GM12878 (cell line): ENCODE measurements around the gene GNAL.

Source experiments
- CHD2 ChIP-seq: IDR thresholded peaks from 2 replicates; pipeline ENCODE4 v1.6.1; 2011; ENCODE audit warnings: low read depth, low read length, improper control_type of control experiment, borderline replicate concordance
- CTCF ChIP-seq, 3 experiments: IDR thresholded peaks in 2 of 3; conservative IDR thresholded peaks in 1 of 3; 2 replicates each; pipeline ENCODE4 v1.5.1; 2011; ENCODE audit warnings: low read depth in 3 of 3, low read length in 3 of 3, mild to moderate bottlenecking in 3 of 3, control low read depth in 2 of 3, moderate library complexity in 2 of 3, inconsistent platforms in 1 of 3, mixed read lengths in 1 of 3; ENCODE audit not compliant: control insufficient read depth in 2 of 3, insufficient read depth in 1 of 3; ENCODE audit errors: extremely low read depth in 1 of 3
- EGR1 ChIP-seq, 2 experiments: IDR thresholded peaks; 1 replicate in 1 of 2; 2 replicates in 1 of 2; pipeline ENCODE4 v1.6.1; 2011 to 2012; ENCODE audit warnings: low read depth in 2 of 2, low read length in 2 of 2, borderline replicate concordance in 1 of 2, mild to moderate bottlenecking in 1 of 2, moderate library complexity in 1 of 2
- NFYA ChIP-seq: IDR thresholded peaks from 2 replicates; pipeline ENCODE4 v1.6.1; 2011; ENCODE audit warnings: low read depth, mild to moderate bottlenecking, low read length, improper control_type of control experiment, borderline replicate concordance
- POLR2AphosphoS2 ChIP-seq: IDR thresholded peaks from 2 replicates; pipeline ENCODE4 v1.6.1; 2011; ENCODE audit warnings: low read depth, mild to moderate bottlenecking, low read length, improper control_type of control experiment, moderate library complexity
- SMC3 ChIP-seq: IDR thresholded peaks from 2 replicates; pipeline ENCODE4 v1.6.1; 2011; ENCODE audit warnings: low read length, improper control_type of control experiment, borderline replicate concordance
- STAT1 ChIP-seq: fragments of 450-650 bp; conservative IDR thresholded peaks from 2 replicates; pipeline ENCODE4 v1.6.1; 2014; ENCODE audit warnings: antibody characterized with exemption, mild to moderate bottlenecking
- SUPT20H ChIP-seq: IDR thresholded peaks from 2 replicates; pipeline ENCODE4 v1.6.1; 2011; ENCODE audit warnings: low read depth, mild to moderate bottlenecking, low read length, moderate library complexity, borderline replicate concordance; ENCODE audit not compliant: control insufficient read depth
- YY1 ChIP-seq: IDR thresholded peaks from 2 replicates; pipeline ENCODE4 v1.6.1; 2011; ENCODE audit warnings: low read depth, mild to moderate bottlenecking, low read length
- ZZZ3 ChIP-seq: IDR thresholded peaks from 2 replicates; pipeline ENCODE4 v1.6.1; 2011; ENCODE audit warnings: low read depth; ENCODE audit not compliant: control insufficient read depth, insufficient read length
- TF ChIP-seq, protein P1 (sequence below): IDR thresholded peaks from 2 replicates; pipeline ENCODE4 v1.6.1; 2012; ENCODE audit warnings: low read depth, low read length, improper control_type of control experiment

DNA sequence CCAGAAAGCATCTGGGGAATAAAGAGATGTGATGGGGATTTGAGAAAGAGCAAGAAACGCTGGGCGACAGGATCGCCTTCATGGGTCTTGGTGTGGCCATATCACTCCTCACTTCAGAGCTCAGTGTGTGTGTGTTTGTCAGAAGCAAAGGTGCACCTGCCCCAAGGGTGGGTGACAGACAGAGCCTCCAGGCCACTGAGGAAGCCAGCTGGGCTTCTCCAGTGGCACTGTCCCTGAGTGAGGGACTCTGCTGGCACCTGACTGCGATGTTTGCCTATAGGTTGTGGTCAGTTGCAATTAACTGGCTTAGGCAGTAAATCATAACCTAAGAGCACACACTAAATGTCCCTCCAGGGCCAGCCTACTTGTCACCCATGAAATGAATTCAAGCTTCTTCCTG is 23.5 kb upstream of the GNAL start:
- no peak for TF ChIP-seq ZZZ3
- TF ChIP-seq CTCF (IDR thresholded peaks at IDR 0.05 in 2 of 3, conservative IDR thresholded peaks at IDR 0.05 in 1 of 3; ENCODE audit: control insufficient read depth in 2 of 3, extremely low read depth in 1 of 3, insufficient read depth in 1 of 3, low read depth in 3 of 3, low read length in 3 of 3): no peak
- TF ChIP-seq STAT1: no peak
- TF ChIP-seq NFYA: no peak
- TF ChIP-seq POLR2AphosphoS2: no peak
- TF ChIP-seq CHD2: no peak
- TF ChIP-seq, protein P1, sequence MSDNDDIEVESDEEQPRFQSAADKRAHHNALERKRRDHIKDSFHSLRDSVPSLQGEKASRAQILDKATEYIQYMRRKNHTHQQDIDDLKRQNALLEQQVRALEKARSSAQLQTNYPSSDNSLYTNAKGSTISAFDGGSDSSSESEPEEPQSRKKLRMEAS: no peak
- no peak for TF ChIP-seq SMC3
- TF ChIP-seq YY1: no peak
- TF ChIP-seq EGR1 (IDR thresholded peaks at IDR 0.05; ENCODE audit: borderline replicate concordance in 1 of 2, low read depth in 2 of 2, low read length in 2 of 2): no peak
- TF ChIP-seq SUPT20H: no peak
